Vagina (tissue), 2 donors: ENCODE results near the gene TCF4. TPM values are rescaled to one million over a fixed set of nuclear protein-coding genes. Genes with fewer than 3 reads are reported as not detected.

Experiments
- DNase-seq, 2 donors: peaks; one replicate each; pipeline ENCODE4 v3.0.0-alpha.2; 2017; ENCODE audit errors: extremely low spot score in 2 of 2
- H3K27ac ChIP-seq: fragments of 200-600 bp; sonication (generic); one replicate; pipeline ENCODE4 v1.5.1; 2019
- H3K27me3 ChIP-seq: fragments of 200-600 bp; sonication (generic); one replicate; pipeline ENCODE4 v1.5.1; 2019
- H3K36me3 ChIP-seq, 2 donors: fragments of 200-600 bp; sonication (generic); one replicate each; pipeline ENCODE4 v1.5.1; 2017 to 2019
- H3K4me1 ChIP-seq: fragments of 200-600 bp; sonication (generic); one replicate; pipeline ENCODE4 v1.5.1; 2019
- H3K4me3 ChIP-seq, 2 donors: fragments of 200-600 bp; sonication (generic); 1 replicate in 1 of 2; 2 replicates in 1 of 2; pipeline ENCODE4 v1.5.1; 2016 to 2019
- H3K9me3 ChIP-seq: fragments of 200-600 bp; sonication (generic); one replicate; pipeline ENCODE4 v1.5.1; 2019
- POLR2A ChIP-seq, 2 donors: fragments of 450-650 bp; IDR thresholded peaks; one replicate each; pipeline ENCODE4 v1.6.1; 2017; ENCODE audit warnings: antibody characterized with exemption in 2 of 2, mild to moderate bottlenecking in 2 of 2, moderate library complexity in 2 of 2
- POLR2AphosphoS5 ChIP-seq, 2 donors: sonication (generic); formaldehyde crosslinking; IDR thresholded peaks; one replicate each; pipeline ENCODE4 v1.9.0; 2017; ENCODE audit warnings: antibody characterized with exemption in 2 of 2, mild to moderate bottlenecking in 2 of 2, low read depth in 1 of 2; ENCODE audit not compliant: insufficient read depth in 1 of 2
- intact Hi-C: fragments of 100-400 bp; cut with DNase I; formaldehyde crosslinking; loops from one replicate; pipeline ENCODE4 v1.15.1; 2023
- total RNA-seq: library from RNA; depleted of rRNA; stranded (reverse); fragments of >200 nt; gene quantifications from one replicate; pipeline ENCODE4 v1.2.3, GENCODE V29; 2016
- TF ChIP-seq, protein P1 (sequence below), 3 experiments: fragments of 450-650 bp in 2 of 3; fragments of 200-600 bp in 1 of 3; sonication (generic) in 1 of 3; IDR thresholded peaks; one replicate each; pipeline ENCODE4 v1.5.1; 2017 to 2019; ENCODE audit warnings: antibody characterized with exemption in 3 of 3, mild to moderate bottlenecking in 2 of 3, moderate library complexity in 2 of 3

TCF4 gene
- total RNA-seq, 1 donor from 2014 or later: 105 TPM

DNA sequence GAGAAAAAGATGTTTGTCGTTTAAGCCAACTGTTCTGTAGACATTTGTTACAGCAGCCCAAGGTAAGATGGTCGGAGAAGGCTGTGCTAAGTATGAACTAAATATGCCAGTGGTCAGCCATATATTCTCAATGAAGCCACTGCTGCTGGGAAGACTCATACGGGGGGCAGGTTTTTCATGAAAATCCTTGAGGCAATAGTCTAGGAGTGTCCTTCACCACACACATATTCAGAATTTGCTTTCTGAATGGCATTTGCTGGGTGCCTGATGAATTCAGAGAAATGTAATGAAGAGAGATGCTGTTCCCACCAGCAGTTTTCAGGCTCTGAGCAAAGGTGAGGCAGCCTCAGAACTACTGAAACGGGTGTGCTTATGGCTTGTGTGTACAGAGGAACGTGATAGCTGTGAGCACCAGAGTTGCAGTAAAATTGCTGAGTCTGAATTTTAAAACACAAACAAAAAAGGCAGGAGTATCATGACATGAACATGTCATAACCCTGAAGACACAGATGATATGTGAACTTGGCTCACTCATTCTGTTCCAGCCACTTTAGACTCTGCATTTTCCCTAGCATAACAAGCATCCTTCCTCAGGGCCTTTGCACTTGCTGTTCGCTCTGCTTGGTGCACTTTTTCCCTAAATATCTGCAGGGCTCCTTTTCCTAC is 21.3 kb upstream of the TCF4 start:
- H3K4me3 ChIP-seq: no peak overlapping the region
- intact Hi-C loops: no loop called here
- H3K27me3 ChIP-seq: no peaks in the 10 kb centered on the region
- H3K27ac ChIP-seq: no peak overlapping the region
- no peak for TF ChIP-seq POLR2A (IDR thresholded peaks at IDR 0.05)
- TF ChIP-seq, protein P1, sequence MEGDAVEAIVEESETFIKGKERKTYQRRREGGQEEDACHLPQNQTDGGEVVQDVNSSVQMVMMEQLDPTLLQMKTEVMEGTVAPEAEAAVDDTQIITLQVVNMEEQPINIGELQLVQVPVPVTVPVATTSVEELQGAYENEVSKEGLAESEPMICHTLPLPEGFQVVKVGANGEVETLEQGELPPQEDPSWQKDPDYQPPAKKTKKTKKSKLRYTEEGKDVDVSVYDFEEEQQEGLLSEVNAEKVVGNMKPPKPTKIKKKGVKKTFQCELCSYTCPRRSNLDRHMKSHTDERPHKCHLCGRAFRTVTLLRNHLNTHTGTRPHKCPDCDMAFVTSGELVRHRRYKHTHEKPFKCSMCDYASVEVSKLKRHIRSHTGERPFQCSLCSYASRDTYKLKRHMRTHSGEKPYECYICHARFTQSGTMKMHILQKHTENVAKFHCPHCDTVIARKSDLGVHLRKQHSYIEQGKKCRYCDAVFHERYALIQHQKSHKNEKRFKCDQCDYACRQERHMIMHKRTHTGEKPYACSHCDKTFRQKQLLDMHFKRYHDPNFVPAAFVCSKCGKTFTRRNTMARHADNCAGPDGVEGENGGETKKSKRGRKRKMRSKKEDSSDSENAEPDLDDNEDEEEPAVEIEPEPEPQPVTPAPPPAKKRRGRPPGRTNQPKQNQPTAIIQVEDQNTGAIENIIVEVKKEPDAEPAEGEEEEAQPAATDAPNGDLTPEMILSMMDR (IDR thresholded peaks at IDR 0.05): no peak
- no peak for TF ChIP-seq POLR2AphosphoS5 (IDR thresholded peaks at IDR 0.05; ENCODE audit: insufficient read depth in 1 of 2, low read depth in 1 of 2)
- H3K9me3 ChIP-seq: no peaks in the 10 kb centered on the region
- DNase-seq: no peak
- no peaks in the 10 kb centered on the region for H3K36me3 ChIP-seq
- no peaks in the 10 kb centered on the region for H3K4me1 ChIP-seq

DNA sequence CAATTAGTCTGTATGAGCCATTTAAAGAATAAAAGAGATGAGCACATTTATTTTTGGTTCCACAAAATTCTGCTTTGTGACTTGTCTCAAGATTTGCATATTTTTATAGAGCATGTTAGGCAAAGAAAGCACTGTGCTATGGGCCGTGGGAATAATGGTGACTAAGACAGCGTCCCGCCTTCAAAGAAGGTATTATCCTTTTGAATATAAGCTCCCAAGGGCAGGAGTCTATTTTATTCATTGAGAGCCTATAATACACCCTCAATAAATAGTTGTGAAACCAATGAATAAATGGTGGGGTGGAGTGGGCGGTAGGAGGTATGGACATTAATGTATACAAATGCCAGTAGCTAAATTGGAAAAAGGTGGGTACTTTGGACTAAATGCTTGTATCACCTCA is 20.5 kb upstream of the TCF4 start:
- Histone ChIP-seq H3K4me1 (no peaks in the 10 kb centered on the region), H3K9me3 (no peaks in the 10 kb centered on the region), H3K36me3 (no peaks in the 10 kb centered on the region), H3K27me3 (no peaks in the 10 kb centered on the region), H3K27ac (no peak overlapping the region), H3K4me3 (no peak overlapping the region)
- TF ChIP-seq POLR2A (IDR thresholded peaks at IDR 0.05) (no peak), POLR2AphosphoS5 (IDR thresholded peaks at IDR 0.05; ENCODE audit: insufficient read depth in 1 of 2, low read depth in 1 of 2) (no peak)
- TF ChIP-seq, protein P1 (IDR thresholded peaks at IDR 0.05): no peak
- intact Hi-C loops: no loop called here
- DNase-seq: no peak

DNA sequence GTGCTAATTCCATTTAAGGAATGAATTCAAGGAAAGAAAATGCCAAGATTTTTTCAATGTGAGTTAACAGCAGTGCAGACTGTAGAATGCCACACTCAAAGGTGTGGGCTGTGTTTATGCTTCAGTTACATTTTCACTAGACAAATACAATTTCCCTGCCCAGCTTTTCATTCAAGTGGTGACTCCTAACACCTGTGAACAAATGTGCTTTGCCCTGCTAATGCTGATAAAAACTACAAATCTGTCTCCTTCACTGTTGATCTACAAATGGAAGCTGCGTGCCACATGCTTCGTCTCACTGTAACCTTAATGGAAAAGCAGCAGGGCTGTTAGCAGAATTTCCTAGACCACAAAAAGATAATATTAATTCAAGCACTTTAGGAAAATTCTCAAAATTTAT is 19.8 kb upstream of the TCF4 start:
- no peak for TF ChIP-seq POLR2AphosphoS5 (IDR thresholded peaks at IDR 0.05; ENCODE audit: insufficient read depth in 1 of 2, low read depth in 1 of 2)
- TF ChIP-seq, protein P1 (IDR thresholded peaks at IDR 0.05): no peak
- no peak for TF ChIP-seq POLR2A (IDR thresholded peaks at IDR 0.05)
- intact Hi-C loops: no loop called here

DNA sequence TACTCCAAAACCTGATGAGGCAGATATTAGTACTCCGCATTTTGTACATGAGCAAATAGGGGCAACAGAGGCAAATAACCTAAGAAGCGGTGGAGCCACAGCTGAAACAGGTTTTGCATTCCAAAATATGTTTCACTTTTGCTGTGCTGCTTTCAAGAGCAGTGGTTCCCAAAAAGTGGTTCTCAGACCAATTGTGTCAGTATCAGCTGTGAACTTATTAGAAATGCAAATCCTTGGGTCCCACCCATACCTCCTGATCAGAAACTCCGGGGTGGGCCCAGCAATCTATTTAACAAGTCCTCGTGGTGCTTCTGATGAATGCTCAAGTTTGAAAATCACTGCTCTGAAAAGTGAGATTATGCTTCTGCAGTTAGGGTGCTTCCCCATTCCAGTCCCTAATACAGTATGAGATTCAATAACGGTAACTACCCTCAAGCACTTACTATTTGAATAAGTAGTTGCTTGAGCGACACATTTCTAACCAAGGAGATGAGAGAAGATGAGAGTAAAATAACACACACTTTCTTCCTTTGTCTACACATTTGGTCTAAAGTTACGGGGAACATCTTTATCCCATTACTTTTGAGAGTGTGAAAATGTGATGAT is 17.8 kb upstream of the TCF4 start:
- no peak overlapping the region for H3K4me3 ChIP-seq
- TF ChIP-seq, protein P1 (IDR thresholded peaks at IDR 0.05): no peak
- TF ChIP-seq POLR2AphosphoS5 (IDR thresholded peaks at IDR 0.05; ENCODE audit: insufficient read depth in 1 of 2, low read depth in 1 of 2) (no peak), POLR2A (IDR thresholded peaks at IDR 0.05) (no peak)
- no peak for DNase-seq
- H3K9me3 ChIP-seq: no peaks in the 10 kb centered on the region
- intact Hi-C loops: no loop called here
- H3K27me3 ChIP-seq: no peaks in the 10 kb centered on the region
- H3K27ac ChIP-seq: no peak overlapping the region
- no peaks in the 10 kb centered on the region for H3K36me3 ChIP-seq
- H3K4me1 ChIP-seq: no peaks in the 10 kb centered on the region

More for the DNA sequence above, 19.8 kb upstream of the TCF4 start:
- H3K27me3 ChIP-seq: no peaks in the 10 kb centered on the region
- no peaks in the 10 kb centered on the region for H3K9me3 ChIP-seq
- DNase-seq: no peak
- no peak overlapping the region for H3K27ac ChIP-seq
- H3K36me3 ChIP-seq: no peaks in the 10 kb centered on the region
- H3K4me3 ChIP-seq: no peak overlapping the region
- H3K4me1 ChIP-seq: no peaks in the 10 kb centered on the region

DNA sequence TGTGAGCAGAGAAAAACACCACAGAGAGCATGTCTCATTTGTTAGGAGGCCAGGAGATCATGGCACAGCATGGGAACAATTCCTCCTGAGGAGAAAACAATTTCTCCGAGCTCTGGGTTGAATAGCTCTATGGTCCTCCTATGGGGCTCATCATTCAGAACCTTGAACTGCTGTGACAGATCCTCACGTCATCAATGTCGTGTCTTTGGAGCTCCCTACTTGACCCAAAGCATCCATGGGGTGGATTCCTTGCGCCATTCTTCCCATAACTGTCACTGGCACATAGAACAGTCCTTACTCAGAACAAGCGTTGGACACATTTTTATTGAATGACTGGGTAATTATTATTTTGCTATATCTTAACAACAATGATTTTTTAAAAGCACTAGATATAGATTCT is 15.8 kb upstream of the TCF4 start:
- Histone ChIP-seq H3K36me3 (no peaks in the 10 kb centered on the region), H3K9me3 (no peaks in the 10 kb centered on the region), H3K27me3 (no peaks in the 10 kb centered on the region), H3K4me3 (no peak overlapping the region), H3K4me1 (no peaks in the 10 kb centered on the region), H3K27ac (no peak overlapping the region)
- TF ChIP-seq POLR2A (IDR thresholded peaks at IDR 0.05): no peak
- TF ChIP-seq, protein P1 (IDR thresholded peaks at IDR 0.05): no peak
- TF ChIP-seq POLR2AphosphoS5 (IDR thresholded peaks at IDR 0.05; ENCODE audit: insufficient read depth in 1 of 2, low read depth in 1 of 2): no peak
- DNase-seq: no peak
- intact Hi-C loops: no loop called here
